SK-N-SH (cell line): ENCODE data around the gene KIF5B. TPM values are rescaled to one million over a fixed set of nuclear protein-coding genes. Genes with fewer than 3 reads are reported as not detected.

Experiments used
- CTCF ChIA-PET: fragments of 300-600, 350-600 bp; formaldehyde crosslinking; extraction: SDS; loops from one replicate; lab custom pipeline; 2021; lab: Yijun Ruan, JAX
- POLR2A ChIA-PET: fragments of 350-600 bp; sonication (Branson Sonifier 250); formaldehyde crosslinking; extraction: SDS; loops from one replicate; lab custom pipeline; 2020; ENCODE audit warnings: antibody characterized with exemption, inconsistent platforms; lab: Yijun Ruan, JAX
- DNase-seq: peaks from one replicate; pipeline ENCODE4 v3.0.0; 2012
- H2AFZ ChIP-seq: fragments of 200-600 bp; sonication (generic); 2 replicates; pipeline ENCODE4 v1.8.1; 2016; ENCODE audit warnings: antibody characterized with exemption, mild to moderate bottlenecking, low read depth
- H3F3A ChIP-seq: fragments of 200-600 bp; sonication (generic); replicated peaks from 2 replicates; pipeline ENCODE3; 2016; ENCODE audit warnings: antibody characterized with exemption, mild to moderate bottlenecking; ENCODE audit not compliant: insufficient read depth
- H3K27ac ChIP-seq, 2 experiments: fragments of 200-500 bp in 1 of 2; fragments of 200-600 bp in 1 of 2; sonication (Bioruptor generic) in 1 of 2; sonication (generic), shearing (Covaris generic) in 1 of 2; 2 replicates each; pipeline versions ENCODE4 v1.5.1 to v1.6.1; 2014 to 2016; ENCODE audit warnings: low read depth in 2 of 2, inconsistent platforms in 1 of 2, low read length in 1 of 2, mild to moderate bottlenecking in 1 of 2, mixed read lengths in 1 of 2
- H3K27me3 ChIP-seq: fragments of 200-600 bp; sonication (generic), shearing (Covaris generic); 2 replicates; pipeline ENCODE4 v1.6.1; 2016; ENCODE audit warnings: mixed run types; ENCODE audit not compliant: insufficient read depth
- H3K36me3 ChIP-seq, 2 experiments: fragments of 200-500 bp in 1 of 2; fragments of 200-600 bp in 1 of 2; sonication (Bioruptor generic) in 1 of 2; sonication (generic) in 1 of 2; replicated peaks in 1 of 2; 2 replicates each; pipeline versions ENCODE3 to v1.5.1; 2014 to 2016; ENCODE audit warnings: low read length in 1 of 2, mild to moderate bottlenecking in 1 of 2; ENCODE audit not compliant: insufficient read depth in 2 of 2, control insufficient read depth in 1 of 2
- H3K4me1 ChIP-seq, 2 experiments: fragments of 200-500 bp in 1 of 2; fragments of 200-600 bp in 1 of 2; sonication (Bioruptor generic) in 1 of 2; sonication (generic), shearing (Covaris generic) in 1 of 2; 2 replicates each; pipeline versions ENCODE4 v1.5.1 to v1.6.1; 2014 to 2016; ENCODE audit warnings: low read depth in 1 of 2, low read length in 1 of 2, mixed run types in 1 of 2; ENCODE audit not compliant: insufficient read depth in 2 of 2, control insufficient read depth in 1 of 2
- H3K4me2 ChIP-seq: fragments of 200-600 bp; sonication (generic), shearing (Covaris generic); 2 replicates; pipeline ENCODE4 v1.6.1; 2017; ENCODE audit warnings: mixed run types
- H3K4me3 ChIP-seq, 2 experiments: fragments of 200-500 bp in 1 of 2; fragments of 200-600 bp in 1 of 2; sonication (Bioruptor generic) in 1 of 2; sonication (generic), shearing (Covaris generic) in 1 of 2; 2 replicates each; pipeline versions ENCODE4 v1.5.1 to v1.8.1; 2014 to 2016; ENCODE audit warnings: low read depth in 2 of 2, inconsistent platforms in 1 of 2, low read length in 1 of 2, mild to moderate bottlenecking in 1 of 2, mixed read lengths in 1 of 2, moderate library complexity in 1 of 2
- H3K79me2 ChIP-seq: fragments of 200-600 bp; sonication (generic); 2 replicates; pipeline ENCODE4 v1.8.1; 2017; ENCODE audit warnings: mild to moderate bottlenecking; ENCODE audit not compliant: insufficient read depth
- H3K9ac ChIP-seq: fragments of 200-600 bp; sonication (generic); 2 replicates; pipeline ENCODE4 v1.6.1; 2017; ENCODE audit warnings: mixed run types
- H3K9me2 ChIP-seq: fragments of 200-600 bp; sonication (generic); 2 replicates; pipeline ENCODE4 v1.6.1; 2017; ENCODE audit warnings: mixed run types
- H3K9me3 ChIP-seq: fragments of 200-600 bp; sonication (generic); 2 replicates; pipeline ENCODE4 v1.6.1; 2017; ENCODE audit warnings: mixed run types, mild to moderate bottlenecking, moderate library complexity
- H4K20me1 ChIP-seq: fragments of 200-600 bp; sonication (generic); 2 replicates; pipeline ENCODE4 v1.6.1; 2017; ENCODE audit warnings: mild to moderate bottlenecking, mixed run types; ENCODE audit not compliant: insufficient read depth
- ELF1 ChIP-seq: IDR thresholded peaks from 2 replicates; pipeline ENCODE4 v1.4.0; 2012
- FOXJ3 ChIP-seq: sonication (generic); formaldehyde crosslinking; IDR thresholded peaks from 2 replicates; pipeline ENCODE4 v1.5.1; 2020; ENCODE audit warnings: mild to moderate bottlenecking, missing genetic modification reagents
- FOXM1 ChIP-seq: IDR thresholded peaks from 2 replicates; pipeline ENCODE4 v1.4.0; 2012; ENCODE audit warnings: low read depth, mild to moderate bottlenecking
- GATA2 ChIP-seq: sonication (generic); formaldehyde crosslinking; IDR thresholded peaks from 2 replicates; pipeline ENCODE4 v1.5.0; 2020; ENCODE audit warnings: mild to moderate bottlenecking, missing genetic modification reagents
- JUND ChIP-seq: IDR thresholded peaks from 2 replicates; pipeline ENCODE4 v1.4.0; 2012
- MAX ChIP-seq: IDR thresholded peaks from 2 replicates; pipeline ENCODE4 v1.4.0; 2012; ENCODE audit warnings: low read depth
- MEF2A ChIP-seq: IDR thresholded peaks from 2 replicates; pipeline ENCODE4 v1.4.0; 2012; ENCODE audit warnings: low read depth, borderline replicate concordance
- MXI1 ChIP-seq: IDR thresholded peaks from 2 replicates; pipeline ENCODE4 v1.6.1; 2012; ENCODE audit warnings: mild to moderate bottlenecking, low read depth, low read length, improper control_type of control experiment
- POLR2AphosphoS5 ChIP-seq: IDR thresholded peaks from 2 replicates; pipeline ENCODE4 v1.6.1; 2012; ENCODE audit warnings: low read depth, low read length
- REST ChIP-seq: IDR thresholded peaks from 2 replicates; pipeline ENCODE4 v1.6.1; 2012; ENCODE audit warnings: mild to moderate bottlenecking, low read depth, low read length, moderate library complexity
- RFX5 ChIP-seq: IDR thresholded peaks from 2 replicates; pipeline ENCODE4 v1.6.1; 2012; ENCODE audit warnings: mild to moderate bottlenecking, improper control_type of control experiment, low read length
- RXRA ChIP-seq: IDR thresholded peaks from 2 replicates; pipeline ENCODE4 v1.4.0; 2012; ENCODE audit warnings: low read depth, mild to moderate bottlenecking, borderline replicate concordance
- TAF1 ChIP-seq: IDR thresholded peaks from 2 replicates; pipeline ENCODE4 v1.6.1; 2012; ENCODE audit warnings: low read depth, mild to moderate bottlenecking, low read length, moderate library complexity, borderline replicate concordance
- TCF12 ChIP-seq: IDR thresholded peaks from 2 replicates; pipeline ENCODE4 v1.4.0; 2012
- USF1 ChIP-seq: IDR thresholded peaks from 2 replicates; pipeline ENCODE4 v1.4.0; 2012; ENCODE audit warnings: low read depth, borderline replicate concordance
- YY1 ChIP-seq: IDR thresholded peaks from 2 replicates; pipeline ENCODE4 v1.4.0; 2012; ENCODE audit warnings: low read depth, mild to moderate bottlenecking
- WGBS: methylation state at CpG from one replicate; pipeline ENCODE4 v1.1.6; 2017; ENCODE audit warnings: low lambda C conversion rate; 5-methylcytosine and 5-hydroxymethylcytosine counted together
- polyA plus RNA-seq, 3 experiments: library from polyadenylated mRNA; depleted of rRNA; stranded (reverse); fragments of >200 nt; gene quantifications; 2 replicates each; pipeline ENCODE4 v1.2.3, GENCODE V29; 2012
- TF ChIP-seq, protein P1 (sequence below): IDR thresholded peaks from 2 replicates; pipeline ENCODE4 v1.4.0; 2012; ENCODE audit warnings: low read depth, borderline replicate concordance

The KIF5B gene
- polyA plus RNA-seq, 1 of the 3 experiments (the other 2 are of a cell fraction), result 15.7 TPM

GRCh38 chr10:31978156-31978483, 78.1 kb downstream of the KIF5B start:
- no peak overlapping the region for H3K4me2 ChIP-seq
- H3K79me2 ChIP-seq, result no peaks in the 10 kb centered on the region
- peaks cover 0 to 13% of the 10 kb centered on the region in 2 experiments; a peak in 1 of 4 replicates for H3K4me1 ChIP-seq
- no peaks in the 10 kb centered on the region for H3F3A ChIP-seq
- H3K27me3 ChIP-seq, result no peaks in the 10 kb centered on the region
- WGBS, result 68% methylated on average over 2 of the region's 2 CpGs
- no peaks in the 10 kb centered on the region for H3K9me2 ChIP-seq
- H3K9ac ChIP-seq, result no peak overlapping the region
- ChIA-PET POLR2A (no interaction called here), CTCF (interaction anchor here (1.5 kb wide), 1 partner anchor 116 kb away, joined by 3 read pairs; no protein-coding TSS in a partner anchor)
- H3K36me3 ChIP-seq, result no peaks in the 10 kb centered on the region
- no peak overlapping the region for H3K4me3 ChIP-seq
- H2AFZ ChIP-seq, result no peak overlapping the region; the same call in 1 of the 2 replicates
- DNase-seq, result no peak
- TF ChIP-seq JUND (no peak), FOXM1 (no peak)
- TF ChIP-seq, all 33 proteins: peak for 0
- Histone ChIP-seq H3K9me3 (no peaks in the 10 kb centered on the region), H4K20me1 (no peaks in the 10 kb centered on the region), H3K27ac (peak overlapping the region in 1 of 2 experiments; percentile 18; a peak in 1 of 4 replicates)

DNA sequence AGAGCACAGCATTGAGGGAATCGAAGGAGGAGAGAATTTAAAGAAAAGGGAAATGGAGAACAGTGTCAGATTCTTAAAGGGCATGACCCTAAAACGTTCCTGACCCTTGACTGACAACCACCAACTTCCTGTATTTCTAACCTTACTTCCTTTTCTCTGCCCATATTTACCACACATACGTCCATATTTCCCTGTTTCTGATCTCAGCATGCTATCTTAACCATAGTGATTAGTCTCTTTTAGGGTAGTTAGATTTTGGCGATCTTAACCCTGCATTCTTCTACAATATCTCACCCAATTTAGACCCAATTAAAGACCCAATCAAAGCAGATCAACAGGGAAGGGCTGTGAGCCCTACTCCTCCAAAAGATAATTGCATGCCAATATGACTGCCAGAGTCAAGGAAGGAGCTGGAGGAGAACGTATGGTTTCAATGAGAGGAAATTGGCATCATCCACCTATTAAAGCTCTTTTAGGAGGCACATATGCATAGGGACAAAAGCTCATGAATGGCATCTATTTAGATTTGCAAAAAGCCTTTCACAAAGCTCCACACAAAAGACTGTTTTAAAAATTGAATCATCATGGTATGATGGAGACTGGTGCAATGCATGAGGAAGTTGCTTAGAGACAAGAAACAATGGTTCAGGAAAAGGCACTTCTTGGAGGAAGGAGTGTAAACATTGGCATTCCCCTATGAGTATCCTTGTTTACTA, 78.6 kb downstream of the KIF5B start:
- Histone ChIP-seq H3K27me3 (no peaks in the 10 kb centered on the region), H3K36me3 (no peaks in the 10 kb centered on the region), H3K27ac (peak overlapping the region in 1 of 2 experiments; percentile 18; a peak in 2 of 4 replicates), H3K79me2 (no peaks in the 10 kb centered on the region), H3K9me2 (no peaks in the 10 kb centered on the region), H3F3A (no peaks in the 10 kb centered on the region), H3K9ac (no peak overlapping the region), H3K4me1 (peaks cover 0 to 13% of the 10 kb centered on the region in 2 experiments; a peak in 1 of 4 replicates), H3K4me2 (no peak overlapping the region), H3K9me3 (no peaks in the 10 kb centered on the region), H2AFZ (no peak overlapping the region; the same call in 1 of the 2 replicates), H4K20me1 (no peaks in the 10 kb centered on the region), H3K4me3 (no peak overlapping the region)
- CTCF ChIA-PET, result interaction anchor here (1.5 kb wide), 1 partner anchor 115 kb away, joined by 3 read pairs; no protein-coding TSS in a partner anchor
- WGBS, result 68% methylated on average over 5 of the region's 5 CpGs
- no peak for TF ChIP-seq REST
- no peak for TF ChIP-seq TCF12
- TF ChIP-seq USF1, result no peak
- TF ChIP-seq ELF1, result no peak
- TF ChIP-seq RFX5, result no peak
- TF ChIP-seq MAX, result no peak
- TF ChIP-seq MEF2A, result no peak
- no peak for TF ChIP-seq MXI1
- no peak for TF ChIP-seq FOXJ3 (CRISPR knock-in tag)
- TF ChIP-seq, protein P1, sequence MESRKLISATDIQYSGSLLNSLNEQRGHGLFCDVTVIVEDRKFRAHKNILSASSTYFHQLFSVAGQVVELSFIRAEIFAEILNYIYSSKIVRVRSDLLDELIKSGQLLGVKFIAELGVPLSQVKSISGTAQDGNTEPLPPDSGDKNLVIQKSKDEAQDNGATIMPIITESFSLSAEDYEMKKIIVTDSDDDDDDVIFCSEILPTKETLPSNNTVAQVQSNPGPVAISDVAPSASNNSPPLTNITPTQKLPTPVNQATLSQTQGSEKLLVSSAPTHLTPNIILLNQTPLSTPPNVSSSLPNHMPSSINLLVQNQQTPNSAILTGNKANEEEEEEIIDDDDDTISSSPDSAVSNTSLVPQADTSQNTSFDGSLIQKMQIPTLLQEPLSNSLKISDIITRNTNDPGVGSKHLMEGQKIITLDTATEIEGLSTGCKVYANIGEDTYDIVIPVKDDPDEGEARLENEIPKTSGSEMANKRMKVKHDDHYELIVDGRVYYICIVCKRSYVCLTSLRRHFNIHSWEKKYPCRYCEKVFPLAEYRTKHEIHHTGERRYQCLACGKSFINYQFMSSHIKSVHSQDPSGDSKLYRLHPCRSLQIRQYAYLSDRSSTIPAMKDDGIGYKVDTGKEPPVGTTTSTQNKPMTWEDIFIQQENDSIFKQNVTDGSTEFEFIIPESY, result no peak
- no peak for TF ChIP-seq TAF1
- TF ChIP-seq RXRA, result no peak
- no peak for TF ChIP-seq GATA2 (CRISPR knock-in tag)
- no peak for TF ChIP-seq YY1
- no peak for TF ChIP-seq POLR2AphosphoS5
- TF ChIP-seq FOXM1, result no peak
- POLR2A ChIA-PET, result no interaction called here
- no peak for DNase-seq
